Common myeloid progenitor, CD34-positive (primary cell): ENCODE results near the gene GNRHR.
"Not testable (repeated sequence)": the region's sequence is repeated elsewhere in the genome, so short reads cannot be mapped to it uniquely, and the experiment has no call there.

Experiments
- CTCF ChIA-PET: fragments of 350-600 bp; sonication (Branson Sonifier 250); formaldehyde crosslinking; loops from one replicate; lab custom pipeline; 2021; ENCODE audit warnings: antibody characterized with exemption; lab: Charles Lee
- POLR2A ChIA-PET: fragments of 350-600 bp; sonication (Branson Sonifier 250); formaldehyde crosslinking; loops from one replicate; lab custom pipeline; 2021; ENCODE audit warnings: antibody characterized with exemption; lab: Charles Lee
- DNase-seq, 3 donors: peaks; one replicate each; pipeline versions ENCODE4 v3.0.0 to v3.0.0-alpha.2; 2013
- H3K27ac ChIP-seq, 2 experiments: 1 replicate in 1 of 2; 2 replicates in 1 of 2; pipeline ENCODE4 v1.7.0; 2013; ENCODE audit warnings: inconsistent platforms in 2 of 2, low read length in 2 of 2, mild to moderate bottlenecking in 2 of 2, low read depth in 1 of 2, moderate library complexity in 1 of 2; ENCODE audit not compliant: severe bottlenecking in 2 of 2, insufficient read depth in 1 of 2, poor library complexity in 1 of 2
- H3K27me3 ChIP-seq, 5 experiments: replicated peaks in 2 of 5; 1 replicate in 3 of 5; 2 replicates in 2 of 5; pipeline versions ENCODE4 v1.6.1 to v1.7.0; 2013; ENCODE audit warnings: low read length in 4 of 5, mild to moderate bottlenecking in 2 of 5, moderate library complexity in 2 of 5, inconsistent platforms in 1 of 5; ENCODE audit not compliant: insufficient read depth in 5 of 5, control insufficient read depth in 4 of 5
- H3K36me3 ChIP-seq, 4 experiments: 1 replicate in 2 of 4; 2 replicates in 2 of 4; pipeline versions ENCODE4 v1.6.1 to v1.7.0; 2013; ENCODE audit warnings: low read length in 3 of 4, control low read depth in 1 of 4, mild to moderate bottlenecking in 1 of 4; ENCODE audit not compliant: control insufficient read depth in 4 of 4, insufficient read depth in 4 of 4
- H3K4me1 ChIP-seq, 4 experiments: 1 replicate in 3 of 4; 2 replicates in 1 of 4; pipeline versions ENCODE4 v1.6.1 to v1.7.1; 2013; ENCODE audit warnings: low read length in 3 of 4, mild to moderate bottlenecking in 3 of 4, control low read depth in 1 of 4, inconsistent platforms in 1 of 4, moderate library complexity in 1 of 4; ENCODE audit not compliant: control insufficient read depth in 4 of 4, insufficient read depth in 4 of 4; ENCODE audit errors: control extremely low read depth in 1 of 4
- H3K4me3 ChIP-seq, 7 experiments: 1 replicate in 4 of 7; 2 replicates in 3 of 7; pipeline versions ENCODE4 v1.5.1 to v1.7.0; 2013; ENCODE audit warnings: mild to moderate bottlenecking in 7 of 7, low read length in 6 of 7, moderate library complexity in 6 of 7, inconsistent platforms in 2 of 7, low read depth in 2 of 7, control low read depth in 1 of 7; ENCODE audit not compliant: insufficient read depth in 4 of 7, control insufficient read depth in 1 of 7; ENCODE audit errors: extremely low read depth in 1 of 7
- H3K9me3 ChIP-seq, 5 experiments: 1 replicate in 4 of 5; 2 replicates in 1 of 5; pipeline versions ENCODE4 v1.6.1 to v1.7.1; 2013; ENCODE audit warnings: low read length in 4 of 5, mild to moderate bottlenecking in 2 of 5, inconsistent platforms in 1 of 5, low read depth in 1 of 5, moderate library complexity in 1 of 5; ENCODE audit not compliant: control insufficient read depth in 4 of 5, insufficient read depth in 2 of 5; ENCODE audit errors: control extremely low read depth in 1 of 5
- WGBS: methylation state at CpG from one replicate; pipeline ENCODE4 v1.1.5; 2013; ENCODE audit not compliant: insufficient coverage; 5-methylcytosine and 5-hydroxymethylcytosine counted together

GNRHR gene

DNA sequence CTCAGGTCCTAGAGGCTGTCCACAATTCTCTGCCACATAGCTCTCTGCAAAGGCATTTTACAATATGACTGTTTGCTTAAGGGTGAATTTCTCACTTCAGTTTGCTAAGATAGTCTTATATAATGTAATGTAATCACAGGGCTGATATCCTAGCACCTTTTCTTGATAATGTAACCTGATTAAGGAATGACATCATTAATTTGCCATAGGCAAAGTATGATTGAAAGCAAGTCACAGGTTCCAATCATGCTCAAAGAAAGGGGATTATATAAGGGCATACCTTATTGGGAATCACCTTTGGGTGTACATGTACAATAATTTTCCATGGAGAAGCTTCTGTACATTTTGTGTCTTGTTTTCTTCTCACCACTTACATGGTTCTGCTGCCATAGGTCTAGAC lies 18.9 kb downstream of the GNRHR start:
- H3K27me3 ChIP-seq, result no peaks in the 10 kb centered on the region
- H3K9me3 ChIP-seq, result no peaks in the 10 kb centered on the region
- H3K36me3 ChIP-seq, result peaks cover 0 to 9% (median 1%) of the 10 kb centered on the region in 4 experiments
- POLR2A ChIA-PET, result no interaction called here
- no peak overlapping the region for H3K4me3 ChIP-seq
- CTCF ChIA-PET, result interaction anchor here (0.8 to 2.5 kb wide), 3 partner anchors 10 to 38 kb away, joined by 3 to 6 read pairs (median 3); no protein-coding TSS in a partner anchor
- H3K4me1 ChIP-seq, result no peaks in the 10 kb centered on the region
- DNase-seq, result no peak
- H3K27ac ChIP-seq, result no peak overlapping the region

DNA sequence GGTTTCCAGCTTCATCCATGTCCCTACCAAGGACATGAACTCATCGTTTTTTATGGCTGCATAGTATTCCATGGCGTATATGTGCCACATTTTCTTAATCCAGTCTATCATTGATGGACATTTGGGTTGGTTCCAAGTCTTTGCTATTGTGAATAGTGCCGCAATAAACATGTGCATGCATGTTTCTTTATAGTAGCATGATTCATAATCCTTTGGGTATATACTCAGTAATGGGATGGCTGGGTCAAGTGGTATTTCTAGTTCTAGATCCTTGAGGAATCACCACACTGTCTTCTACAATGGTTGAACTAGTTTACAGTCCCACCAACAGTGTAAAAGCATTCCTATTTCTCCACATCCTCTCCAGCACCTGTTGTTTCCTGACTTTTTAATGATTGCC lies 23.7 kb downstream of the GNRHR start:
- H3K9me3 ChIP-seq, DNase-seq, H3K27ac ChIP-seq, H3K27me3 ChIP-seq, POLR2A ChIA-PET, H3K4me1 ChIP-seq, CTCF ChIA-PET, H3K36me3 ChIP-seq, H3K4me3 ChIP-seq: not testable (repeated sequence)
- no CpG with 5 or more reads among the region's 3 CpGs for WGBS

DNA sequence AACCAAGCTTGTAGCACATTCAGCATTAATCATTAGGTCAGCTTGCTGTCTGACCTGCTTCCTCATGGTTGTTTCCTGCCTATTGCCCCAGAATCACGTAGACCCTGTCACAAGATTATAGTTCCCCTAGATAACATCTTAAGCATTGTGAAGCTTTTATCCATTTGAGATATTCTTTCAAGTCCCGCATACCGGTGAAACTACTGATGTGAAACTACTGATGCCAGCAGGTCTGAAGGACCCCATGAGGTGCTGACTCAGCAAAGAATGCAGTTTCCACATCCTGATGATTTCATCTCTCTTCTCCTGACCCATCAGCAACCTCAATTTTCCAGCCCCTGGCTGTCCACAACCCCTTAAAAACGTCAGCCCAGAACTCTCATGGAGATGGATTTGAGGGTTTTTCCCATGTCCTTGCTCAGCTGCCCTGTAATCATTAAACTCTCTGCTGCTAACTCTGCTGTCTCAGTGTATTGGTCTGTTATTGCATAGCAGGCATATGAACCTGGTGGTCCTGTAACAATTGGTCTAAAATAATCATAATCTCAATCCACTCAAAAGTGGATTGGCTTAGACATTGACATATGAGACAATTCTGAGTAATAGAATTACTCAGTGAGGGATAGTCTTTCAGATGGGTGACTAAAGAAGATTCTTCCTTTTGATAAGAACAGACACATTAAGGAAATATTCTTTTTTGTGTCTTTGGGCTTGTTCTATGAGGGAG lies 26.9 kb downstream of the GNRHR start:
- 73% methylated on average over 4 of the region's 4 CpGs for WGBS
- ChIA-PET POLR2A (no interaction called here), CTCF (interaction anchor here (1.8 kb wide), 1 partner anchor 14 kb away, joined by 5 read pairs; no protein-coding TSS in a partner anchor)
- peak in 1 of 3 donors; percentile 2 for DNase-seq
- peaks cover 0 to 8% (median 3%) of the 10 kb centered on the region in 4 experiments for H3K36me3 ChIP-seq
- no peaks in the 10 kb centered on the region for H3K4me1 ChIP-seq
- no peak overlapping the region for H3K4me3 ChIP-seq
- H3K9me3 ChIP-seq, result peaks cover 0 to 6% (median 0%) of the 10 kb centered on the region in 5 experiments
- no peaks in the 10 kb centered on the region for H3K27me3 ChIP-seq
- no peak overlapping the region for H3K27ac ChIP-seq

DNA sequence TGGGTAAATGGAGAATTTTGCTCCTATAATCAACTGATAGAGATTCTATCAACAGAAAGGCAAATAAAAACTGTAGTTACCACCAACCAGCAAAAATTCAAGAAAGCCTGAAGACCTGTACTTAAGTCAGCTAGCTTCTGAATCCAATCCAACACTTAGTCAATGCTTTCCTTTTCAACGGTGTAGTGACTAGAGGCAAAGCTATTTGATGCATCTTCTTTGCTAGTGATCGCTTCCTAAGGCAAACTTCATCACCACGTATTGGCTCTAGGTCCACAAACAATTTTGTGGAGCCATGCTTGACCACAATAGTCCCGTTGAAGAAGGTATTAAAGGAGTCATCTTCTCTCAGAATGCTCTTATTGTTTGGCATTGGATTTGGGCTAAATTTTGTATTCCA lies 28.2 kb downstream of the GNRHR start:
- ChIA-PET CTCF (interaction anchor here (1.1 to 1.8 kb wide), 4 partner anchors 9 to 20 kb away, joined by 3 to 6 read pairs (median 4); no protein-coding TSS in a partner anchor), POLR2A (no interaction called here)
- WGBS, result 97% methylated on average over 4 of the region's 4 CpGs
- Histone ChIP-seq H3K4me1 (no peaks in the 10 kb centered on the region), H3K4me3 (no peak overlapping the region), H3K9me3 (peaks cover 0 to 6% (median 0%) of the 10 kb centered on the region in 5 experiments), H3K36me3 (peaks cover 5 to 12% (median 8%) of the 10 kb centered on the region in 4 experiments), H3K27me3 (no peaks in the 10 kb centered on the region), H3K27ac (no peak overlapping the region)
- no peak for DNase-seq

DNA sequence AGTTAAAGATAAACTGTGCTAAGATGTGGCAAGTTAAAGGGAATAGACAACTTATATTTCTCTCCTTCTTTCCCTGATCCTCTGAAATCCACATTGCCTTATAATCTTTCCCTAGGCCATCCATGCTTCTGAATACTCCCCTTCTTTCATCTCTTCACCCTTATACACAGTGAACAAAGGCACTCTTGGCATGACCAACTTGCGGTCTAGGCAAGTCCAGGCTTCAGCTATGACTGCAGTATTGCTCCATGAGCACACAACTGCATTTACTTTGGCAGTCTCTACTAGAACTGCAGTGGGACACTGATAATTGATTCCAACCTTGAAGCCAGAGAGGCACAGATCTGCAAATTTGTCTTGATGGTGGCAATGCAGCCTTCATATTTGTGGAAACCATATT lies 29.1 kb downstream of the GNRHR start:
- WGBS, result 89% methylated on average over 1 of the region's 1 CpG
- ChIA-PET CTCF (interaction anchor here (1.1 to 1.8 kb wide), 4 partner anchors 10 to 23 kb away, joined by 3 to 6 read pairs (median 4); partner anchors contain the start of gene UBA6), POLR2A (no interaction called here)
- H3K36me3 ChIP-seq, result peaks cover 5 to 20% (median 15%) of the 10 kb centered on the region in 4 experiments
- no peak overlapping the region for H3K4me3 ChIP-seq
- no peak overlapping the region for H3K27ac ChIP-seq
- H3K27me3 ChIP-seq, result no peaks in the 10 kb centered on the region
- no peak for DNase-seq
- peaks cover 0 to 6% (median 0%) of the 10 kb centered on the region in 5 experiments for H3K9me3 ChIP-seq
- H3K4me1 ChIP-seq, result no peaks in the 10 kb centered on the region

DNA sequence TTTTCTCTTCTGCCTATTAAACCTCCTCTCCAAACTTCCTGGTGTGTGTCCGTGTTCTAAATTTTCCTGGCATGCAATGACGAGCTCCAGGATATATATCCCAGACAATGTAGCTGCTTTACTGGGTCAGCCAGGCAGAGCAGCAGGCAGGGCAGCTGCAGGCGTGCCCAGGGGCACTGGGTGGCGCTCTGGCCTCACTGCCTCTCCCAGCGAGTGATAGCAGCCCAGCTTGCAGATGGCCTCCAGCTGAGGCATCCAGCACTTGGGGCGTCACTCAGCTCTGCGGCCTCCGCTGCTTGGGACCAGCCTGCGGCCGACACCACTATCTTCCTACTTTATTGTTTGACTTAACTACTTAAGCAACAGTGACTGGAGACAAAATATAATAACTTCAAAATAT lies 30.2 kb downstream of the GNRHR start:
- CTCF ChIA-PET, result interaction anchor here (1.4 to 1.7 kb wide), 2 partner anchors 22 to 25 kb away, joined by 3 to 5 read pairs; partner anchors contain the start of gene UBA6

DNA sequence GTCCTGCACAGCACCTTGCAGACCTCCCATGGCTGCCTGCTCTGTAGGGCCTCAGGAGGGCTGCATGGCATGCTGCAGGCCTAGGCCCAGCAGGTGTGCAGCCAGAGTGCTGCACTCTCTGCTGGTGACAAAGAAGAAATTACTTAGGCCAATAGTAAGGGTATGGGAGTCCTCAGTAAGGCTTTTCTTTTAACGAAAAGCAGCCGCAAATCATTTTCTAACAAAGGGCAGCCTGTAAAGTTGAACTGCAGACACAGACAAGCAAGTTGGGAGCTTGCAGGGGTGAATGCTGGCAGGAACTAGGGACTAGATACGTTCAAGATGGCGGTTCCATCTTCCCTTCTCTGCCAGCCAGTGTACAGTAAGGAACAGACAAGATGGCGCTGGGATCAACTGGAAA lies 30.8 kb downstream of the GNRHR start:
- Histone ChIP-seq H3K9me3 (peaks cover 0 to 6% (median 0%) of the 10 kb centered on the region in 5 experiments), H3K36me3 (peaks cover 5 to 22% (median 14%) of the 10 kb centered on the region in 4 experiments), H3K4me1 (no peaks in the 10 kb centered on the region), H3K27ac (no peak overlapping the region), H3K27me3 (no peaks in the 10 kb centered on the region), H3K4me3 (no peak overlapping the region)
- DNase-seq, result no peak
- WGBS, result 98% methylated on average over 5 of the region's 5 CpGs
- ChIA-PET POLR2A (no interaction called here), CTCF (interaction anchor here (1.4 to 1.7 kb wide), 2 partner anchors 21 to 26 kb away, joined by 3 to 5 read pairs; partner anchors contain the start of gene UBA6)

More for the DNA sequence above, 30.2 kb downstream of the GNRHR start:
- POLR2A ChIA-PET, result no interaction called here
- no peak for DNase-seq
- 100% methylated on average over 5 of the region's 10 CpGs for WGBS
- H3K9me3 ChIP-seq, result peaks cover 0 to 6% (median 0%) of the 10 kb centered on the region in 5 experiments
- no peaks in the 10 kb centered on the region for H3K27me3 ChIP-seq
- H3K4me1 ChIP-seq, result no peaks in the 10 kb centered on the region
- H3K27ac ChIP-seq, result no peak overlapping the region
- peaks cover 5 to 23% (median 16%) of the 10 kb centered on the region in 4 experiments for H3K36me3 ChIP-seq
- H3K4me3 ChIP-seq, result no peak overlapping the region
